ENCODE data around the gene PITPNC1.

GRCh38 chr17:67441896-67442219, 64.8 kb downstream of the PITPNC1 start:
- no peak for TF ChIP-seq CTCF (IDR thresholded peaks at IDR 0.05)
- TF ChIP-seq POLR2AphosphoS5 (IDR thresholded peaks at IDR 0.05; ENCODE audit: insufficient read depth in 1 of 2, low read depth in 1 of 2) = no peak
